ENCODE measurements around the gene PCMTD2. TPM values are rescaled to one million over a fixed set of nuclear protein-coding genes. Genes with fewer than 3 reads are reported as not detected.
A peak's percentile ranks its signal among the peaks of the same experiment; 100 is the strongest.

Gene PCMTD2
- total and polyA plus RNA-seq, 5 donors from 2014 or later: 51.1 to 112 (median 79.4) TPM

DNA sequence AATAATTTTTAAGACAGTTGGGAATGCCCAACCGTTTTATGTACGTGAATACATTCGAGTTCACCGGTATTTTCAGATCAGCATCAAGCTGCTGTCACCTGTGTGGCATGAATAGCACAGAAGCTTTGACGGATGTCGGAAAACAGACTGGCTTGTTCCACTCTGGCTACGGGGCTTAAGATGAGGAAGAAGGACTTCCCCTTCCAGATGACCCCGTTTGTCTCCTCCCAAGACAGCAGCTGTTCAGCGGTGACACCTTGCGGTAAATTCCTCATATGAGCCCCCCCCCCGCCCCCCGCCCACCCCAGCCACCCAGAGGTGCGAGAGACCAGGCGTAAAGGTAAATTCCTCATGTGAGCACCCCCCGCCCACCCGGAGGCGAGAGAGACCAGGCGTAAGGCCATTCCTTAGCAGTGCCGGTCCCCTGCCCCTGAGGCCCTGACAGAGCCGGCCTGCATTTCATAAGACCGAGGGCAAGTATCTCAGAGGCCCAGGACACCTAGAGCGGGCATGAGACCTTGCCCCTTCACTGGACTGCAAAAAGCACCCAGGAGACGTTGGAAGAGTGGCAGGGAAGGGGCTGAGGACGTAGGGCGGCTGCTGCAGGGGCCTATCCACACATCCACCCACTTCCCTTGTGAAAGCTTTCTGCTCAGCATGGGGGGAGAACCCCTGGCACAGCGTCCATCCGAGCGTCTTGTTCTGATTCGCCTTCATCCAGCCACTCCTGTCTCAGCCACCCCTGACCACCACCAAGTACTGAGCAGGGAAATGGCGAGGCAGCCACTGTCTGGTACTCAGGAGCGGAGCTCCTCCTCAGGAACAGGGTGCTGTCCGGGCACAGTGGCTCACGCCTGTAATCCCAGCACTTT is 7.3 kb upstream of the PCMTD2 start:
- DNase-seq (no peak), ATAC-seq (ENCODE audit: low read depth in 2 of 2) (no peak)
- Histone ChIP-seq H3K4me1 (ENCODE audit: control insufficient read depth, insufficient read depth, low read length, poor library complexity, severe bottlenecking) (no peaks in the 10 kb centered on the region), H3K9me3 (ENCODE audit: control insufficient read depth in 2 of 2, low read length in 2 of 2) (no peaks in the 10 kb centered on the region), H3K27ac (ENCODE audit: insufficient read depth, low read length, poor library complexity, severe bottlenecking) (no peak overlapping the region), H3K36me3 (ENCODE audit: control insufficient read depth, insufficient read depth, low read length) (no peaks in the 10 kb centered on the region), H3K27me3 (ENCODE audit: control insufficient read depth, insufficient read depth, low read length) (peaks cover 6% of the 10 kb centered on the region), H3K4me3 (ENCODE audit: low read depth, low read length) (no peak overlapping the region)
- Mint-ChIP-seq H3K4me1 (peaks cover 0 to 2% (median 0%) of the 10 kb centered on the region in 4 donors), H3K36me3 (no peaks in the 10 kb centered on the region), H3K27me3 (peaks cover 58% of the 10 kb centered on the region), H3K27ac (no peak overlapping the region), H3K9me3 (no peaks in the 10 kb centered on the region), H3K4me3 (no peak overlapping the region)

DNA sequence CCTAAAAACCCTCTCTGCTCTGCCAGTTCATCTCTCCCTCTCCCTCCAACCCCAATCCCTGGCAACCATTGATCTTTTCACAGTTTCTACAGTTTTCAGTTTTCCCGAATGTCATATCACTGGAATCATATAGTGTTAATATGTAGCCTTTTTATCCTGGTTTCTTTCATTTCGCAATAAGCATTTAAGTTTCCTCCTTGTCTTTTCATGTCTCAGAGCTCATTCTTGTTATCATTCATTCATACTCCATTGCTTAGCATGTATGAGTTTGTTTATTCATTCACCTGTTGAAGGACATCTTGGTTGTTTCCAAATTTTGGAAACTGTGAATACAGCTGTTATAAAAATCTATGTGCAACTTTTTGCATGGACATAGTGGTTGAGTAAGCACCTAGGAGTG is 5.5 kb upstream of the PCMTD2 start:
- Mint-ChIP-seq H3K27me3 (peaks cover 54% of the 10 kb centered on the region), H3K36me3 (no peaks in the 10 kb centered on the region), H3K9me3 (no peaks in the 10 kb centered on the region), H3K27ac (no peak overlapping the region), H3K4me1 (peaks cover 0 to 14% (median 5%) of the 10 kb centered on the region in 4 donors), H3K4me3 (no peak overlapping the region)
- no peak for DNase-seq
- Histone ChIP-seq H3K4me3 (ENCODE audit: low read depth, low read length) (no peak overlapping the region), H3K27ac (ENCODE audit: insufficient read depth, low read length, poor library complexity, severe bottlenecking) (no peak overlapping the region), H3K9me3 (ENCODE audit: control insufficient read depth in 2 of 2, low read length in 2 of 2) (no peaks in the 10 kb centered on the region), H3K27me3 (ENCODE audit: control insufficient read depth, insufficient read depth, low read length) (peaks cover 6% of the 10 kb centered on the region), H3K36me3 (ENCODE audit: control insufficient read depth, insufficient read depth, low read length) (no peaks in the 10 kb centered on the region), H3K4me1 (ENCODE audit: control insufficient read depth, insufficient read depth, low read length, poor library complexity, severe bottlenecking) (peaks cover 1% of the 10 kb centered on the region)
- no peak for ATAC-seq (ENCODE audit: low read depth in 2 of 2)

DNA sequence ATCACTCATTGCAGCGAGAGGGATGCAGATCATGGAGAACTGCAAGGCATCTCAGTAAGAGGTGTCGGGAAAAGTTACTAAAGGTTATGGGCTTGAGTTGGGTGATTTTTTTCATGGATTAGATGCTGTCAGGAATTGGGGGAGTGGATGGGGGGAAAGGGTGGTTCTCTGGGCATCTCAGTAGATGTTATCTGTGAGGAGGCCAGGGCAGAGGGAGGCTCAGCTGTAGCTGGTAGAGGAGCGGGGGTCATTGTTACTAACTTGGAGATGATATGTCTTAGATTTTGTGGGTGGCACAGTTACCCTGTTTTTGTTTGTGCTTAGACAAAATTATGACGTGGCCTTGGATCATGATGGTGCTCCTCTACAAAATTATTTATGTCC is 2.6 kb upstream of the PCMTD2 start:
- Mint-ChIP-seq H3K27ac (peak overlapping the region in 2 of 3 donors; percentile 42 to 63), H3K9me3 (no peaks in the 10 kb centered on the region), H3K4me3 (no peak overlapping the region), H3K36me3 (peaks cover 3% of the 10 kb centered on the region), H3K4me1 (peaks cover 19 to 33% (median 21%) of the 10 kb centered on the region in 4 donors), H3K27me3 (peaks cover 38% of the 10 kb centered on the region)
- ATAC-seq (ENCODE audit: low read depth in 2 of 2) (no peak), DNase-seq (no peak)
- Histone ChIP-seq H3K36me3 (ENCODE audit: control insufficient read depth, insufficient read depth, low read length) (no peaks in the 10 kb centered on the region), H3K27me3 (ENCODE audit: control insufficient read depth, insufficient read depth, low read length) (peaks cover 6% of the 10 kb centered on the region), H3K4me1 (ENCODE audit: control insufficient read depth, insufficient read depth, low read length, poor library complexity, severe bottlenecking) (peaks cover 27% of the 10 kb centered on the region), H3K27ac (ENCODE audit: insufficient read depth, low read length, poor library complexity, severe bottlenecking) (no peak overlapping the region), H3K4me3 (ENCODE audit: low read depth, low read length) (no peak overlapping the region), H3K9me3 (ENCODE audit: control insufficient read depth in 2 of 2, low read length in 2 of 2) (no peaks in the 10 kb centered on the region)

DNA sequence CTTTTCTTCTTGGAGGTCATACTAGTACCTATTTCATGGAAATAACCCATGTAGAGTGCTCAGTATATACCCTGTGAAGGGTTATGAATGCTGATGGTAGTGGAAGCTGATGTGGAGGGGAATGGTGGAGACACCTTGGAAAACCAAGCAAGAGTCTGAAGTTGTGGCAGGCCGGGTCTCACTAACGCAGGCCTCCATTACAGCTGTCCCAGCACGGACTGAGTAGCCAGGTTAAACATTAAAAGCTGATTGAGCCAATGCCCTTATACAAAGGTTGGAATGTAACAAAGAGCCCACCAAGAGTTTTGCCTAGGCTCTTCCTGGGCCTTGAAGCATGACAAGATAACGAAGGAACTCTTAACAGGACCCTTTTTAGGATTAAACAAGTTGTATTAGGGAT is 2.1 kb upstream of the PCMTD2 start:
- ATAC-seq (ENCODE audit: low read depth in 2 of 2) (no peak), DNase-seq (no peak)
- Histone ChIP-seq H3K4me3 (ENCODE audit: low read depth, low read length) (no peak overlapping the region), H3K4me1 (ENCODE audit: control insufficient read depth, insufficient read depth, low read length, poor library complexity, severe bottlenecking) (peaks cover 32% of the 10 kb centered on the region), H3K36me3 (ENCODE audit: control insufficient read depth, insufficient read depth, low read length) (no peaks in the 10 kb centered on the region), H3K27ac (ENCODE audit: insufficient read depth, low read length, poor library complexity, severe bottlenecking) (no peak overlapping the region), H3K27me3 (ENCODE audit: control insufficient read depth, insufficient read depth, low read length) (peaks cover 6% of the 10 kb centered on the region), H3K9me3 (ENCODE audit: control insufficient read depth in 2 of 2, low read length in 2 of 2) (no peaks in the 10 kb centered on the region)
- H3K36me3 Mint-ChIP-seq: peaks cover 3% of the 10 kb centered on the region
- H3K9me3 Mint-ChIP-seq: no peaks in the 10 kb centered on the region
- peak overlapping the region in 1 of 4 donors; percentile 96 for H3K4me3 Mint-ChIP-seq
- no peak overlapping the region for H3K27ac Mint-ChIP-seq
- peaks cover 38% of the 10 kb centered on the region for H3K27me3 Mint-ChIP-seq
- H3K4me1 Mint-ChIP-seq: peaks cover 24 to 37% (median 25%) of the 10 kb centered on the region in 4 donors

DNA sequence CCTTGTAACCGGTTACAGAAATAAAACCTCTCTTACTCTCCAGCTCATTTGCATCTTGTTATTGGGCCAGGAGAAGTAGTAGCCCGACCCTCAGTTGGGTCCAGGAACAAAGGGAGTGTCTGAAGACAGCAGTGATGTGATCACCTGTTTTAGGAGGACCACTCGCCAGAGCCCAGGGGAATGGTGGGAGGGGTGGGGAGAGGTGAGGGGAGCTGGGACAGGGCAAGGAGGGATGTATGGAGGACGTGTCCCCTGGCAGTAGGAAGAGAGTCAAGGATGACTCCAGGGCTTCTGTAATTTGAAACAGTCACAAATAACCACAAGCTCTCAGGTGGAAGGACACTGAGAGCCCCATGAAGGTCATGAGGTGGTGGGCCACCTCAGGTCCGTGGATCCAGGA is 1.4 kb upstream of the PCMTD2 start:
- no peaks in the 10 kb centered on the region for H3K9me3 Mint-ChIP-seq
- peaks cover 6% of the 10 kb centered on the region for H3K27me3 ChIP-seq (ENCODE audit: control insufficient read depth, insufficient read depth, low read length)
- peaks cover 30 to 44% (median 32%) of the 10 kb centered on the region in 4 donors for H3K4me1 Mint-ChIP-seq
- no peaks in the 10 kb centered on the region for H3K9me3 ChIP-seq (ENCODE audit: control insufficient read depth in 2 of 2, low read length in 2 of 2)
- ATAC-seq (ENCODE audit: low read depth in 2 of 2): no peak
- no peak overlapping the region for H3K27ac ChIP-seq (ENCODE audit: insufficient read depth, low read length, poor library complexity, severe bottlenecking)
- peak overlapping the region; percentile 75 to 96 (median 89) for H3K4me3 Mint-ChIP-seq
- peak overlapping the region in 2 of 3 donors; percentile 68 to 92 for H3K27ac Mint-ChIP-seq
- peaks cover 34% of the 10 kb centered on the region for H3K27me3 Mint-ChIP-seq
- H3K4me3 ChIP-seq (ENCODE audit: low read depth, low read length): no peak overlapping the region
- peaks cover 8% of the 10 kb centered on the region for H3K36me3 Mint-ChIP-seq
- H3K36me3 ChIP-seq (ENCODE audit: control insufficient read depth, insufficient read depth, low read length): no peaks in the 10 kb centered on the region
- no peak for DNase-seq
- H3K4me1 ChIP-seq (ENCODE audit: control insufficient read depth, insufficient read depth, low read length, poor library complexity, severe bottlenecking): peaks cover 39% of the 10 kb centered on the region

DNA sequence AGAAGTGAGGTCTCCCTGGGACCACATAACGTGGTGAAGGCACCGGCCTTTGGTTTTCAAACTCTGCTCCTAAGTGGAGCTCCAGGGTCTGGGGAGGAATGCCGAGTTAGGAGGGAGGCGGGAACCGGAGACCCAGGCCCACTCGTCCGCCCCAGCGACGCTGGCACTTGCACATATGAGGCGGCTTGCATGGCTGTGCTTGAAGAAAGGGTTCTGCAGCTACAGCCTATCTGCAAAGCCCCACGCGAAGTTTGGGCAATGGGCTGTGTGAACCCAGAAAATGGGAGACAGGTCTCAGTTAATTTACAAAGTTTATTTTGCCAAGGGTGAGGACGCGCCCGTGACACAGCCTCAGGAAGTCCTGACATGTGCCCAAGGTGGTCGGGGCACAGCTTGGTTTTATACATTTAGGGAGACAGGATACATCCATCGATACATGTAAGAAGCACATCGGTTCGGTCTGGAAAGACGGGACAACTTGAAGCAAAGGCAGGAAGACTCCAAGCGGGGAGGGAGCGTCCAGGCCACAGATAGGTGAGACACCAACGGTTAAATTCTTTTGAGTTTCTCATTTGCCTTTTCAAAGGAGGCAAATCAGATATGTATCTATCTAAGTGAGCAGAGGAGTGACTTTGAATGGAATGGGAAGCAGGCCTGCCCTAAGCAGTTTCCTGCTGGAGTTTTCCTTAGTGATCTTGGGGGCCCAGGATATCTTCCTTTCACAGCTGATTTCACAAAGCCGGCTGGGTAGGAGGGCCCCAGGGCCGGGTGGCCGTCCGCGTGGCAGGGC is 782 bp upstream of the PCMTD2 start:
- peaks cover 10% of the 10 kb centered on the region for H3K36me3 Mint-ChIP-seq
- H3K4me1 Mint-ChIP-seq: peaks cover 31 to 49% (median 35%) of the 10 kb centered on the region in 4 donors
- peak in 1 of 3 donors; percentile 6 for DNase-seq
- H3K4me3 ChIP-seq (ENCODE audit: low read depth, low read length): peak overlapping the region; percentile 45
- H3K27me3 ChIP-seq (ENCODE audit: control insufficient read depth, insufficient read depth, low read length): peaks cover 6% of the 10 kb centered on the region
- peaks cover 29% of the 10 kb centered on the region for H3K27me3 Mint-ChIP-seq
- H3K27ac ChIP-seq (ENCODE audit: insufficient read depth, low read length, poor library complexity, severe bottlenecking): peak overlapping the region; percentile 81
- H3K9me3 ChIP-seq (ENCODE audit: control insufficient read depth in 2 of 2, low read length in 2 of 2): no peaks in the 10 kb centered on the region
- H3K36me3 ChIP-seq (ENCODE audit: control insufficient read depth, insufficient read depth, low read length): no peaks in the 10 kb centered on the region
- H3K27ac Mint-ChIP-seq: peak overlapping the region; percentile 68 to 95 (median 92)
- H3K4me1 ChIP-seq (ENCODE audit: control insufficient read depth, insufficient read depth, low read length, poor library complexity, severe bottlenecking): peaks cover 39% of the 10 kb centered on the region
- H3K4me3 Mint-ChIP-seq: peak overlapping the region; percentile 75 to 96 (median 89)
- H3K9me3 Mint-ChIP-seq: no peaks in the 10 kb centered on the region
- ATAC-seq (ENCODE audit: low read depth in 2 of 2): no peak

DNA sequence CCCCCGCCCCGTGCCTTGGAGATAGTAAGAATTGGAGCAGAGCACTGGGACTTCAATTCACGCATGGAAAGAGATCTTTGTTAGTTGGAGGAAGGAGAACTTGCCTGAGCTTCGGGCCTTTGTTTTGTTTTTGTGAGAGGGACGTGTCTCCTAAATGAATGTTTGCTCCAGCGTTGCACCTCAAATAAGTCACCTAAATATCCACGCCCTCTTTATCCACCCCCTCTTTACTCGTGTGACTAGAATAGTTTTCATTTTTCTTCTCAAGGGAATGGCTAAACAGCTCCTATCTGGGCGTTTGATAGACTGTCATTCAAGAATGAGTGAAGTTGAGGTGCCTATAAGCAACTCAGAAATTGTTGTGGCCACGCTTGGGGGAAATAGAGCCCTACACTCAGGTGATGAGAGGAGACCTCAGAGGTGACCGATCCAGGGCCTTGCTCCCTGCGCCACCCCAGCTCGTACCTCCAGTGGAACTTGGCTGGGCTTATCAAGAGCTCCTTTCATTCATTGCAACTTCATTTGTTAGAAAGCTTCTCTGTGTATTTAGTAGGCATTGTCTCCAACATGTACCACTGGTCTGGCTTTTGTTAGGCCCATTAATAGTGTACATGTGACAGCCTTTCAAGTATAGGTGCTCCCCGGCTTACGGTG is 861 bp downstream of the PCMTD2 start:
- peak overlapping the region; percentile 81 for H3K27ac ChIP-seq (ENCODE audit: insufficient read depth, low read length, poor library complexity, severe bottlenecking)
- ATAC-seq (ENCODE audit: low read depth in 2 of 2) (no peak), DNase-seq (peak in 2 of 3 donors; percentile 17 to 31)
- no peaks in the 10 kb centered on the region for H3K9me3 ChIP-seq (ENCODE audit: control insufficient read depth in 2 of 2, low read length in 2 of 2)
- Mint-ChIP-seq H3K27ac (peak overlapping the region; percentile 97 to 98 (median 98)), H3K4me1 (peaks cover 38 to 65% (median 50%) of the 10 kb centered on the region in 4 donors), H3K36me3 (peaks cover 24% of the 10 kb centered on the region), H3K4me3 (peak overlapping the region; percentile 95 to 99 (median 98)), H3K27me3 (peaks cover 18% of the 10 kb centered on the region), H3K9me3 (no peaks in the 10 kb centered on the region)
- H3K4me1 ChIP-seq (ENCODE audit: control insufficient read depth, insufficient read depth, low read length, poor library complexity, severe bottlenecking): peaks cover 54% of the 10 kb centered on the region
- peaks cover 6% of the 10 kb centered on the region for H3K36me3 ChIP-seq (ENCODE audit: control insufficient read depth, insufficient read depth, low read length)
- peak overlapping the region; percentile 81 for H3K4me3 ChIP-seq (ENCODE audit: low read depth, low read length)
- peaks cover 6% of the 10 kb centered on the region for H3K27me3 ChIP-seq (ENCODE audit: control insufficient read depth, insufficient read depth, low read length)

Measured in CD4-positive, CD25-positive, alpha-beta regulatory T cell (primary cell).